Karpas-422 (cell line): ENCODE results near the gene FNIP1. TPM values are rescaled to one million over a fixed set of nuclear protein-coding genes. Genes with fewer than 3 reads are reported as not detected.

Source experiments
- DNase-seq: peaks from one replicate; pipeline ENCODE4 v3.0.0-alpha.2; 2015
- H2AFZ ChIP-seq: fragments of 200-600 bp; sonication (generic); 2 replicates; pipeline ENCODE4 v1.6.1; 2014; ENCODE audit warnings: antibody characterized with exemption, low read length, mixed read lengths
- H3K27ac ChIP-seq: fragments of 200-600 bp; sonication (generic); 2 replicates; pipeline ENCODE4 v1.5.1; 2014; ENCODE audit warnings: mild to moderate bottlenecking, low read length, moderate library complexity
- H3K27me3 ChIP-seq: fragments of 200-600 bp; sonication (generic); 2 replicates; pipeline ENCODE4 v1.6.1; 2014; ENCODE audit warnings: low read length, mixed read lengths
- H3K36me3 ChIP-seq: fragments of 200-600 bp; sonication (generic); 2 replicates; pipeline ENCODE4 v1.6.1; 2014; ENCODE audit warnings: low read length, mixed read lengths; ENCODE audit not compliant: insufficient read depth
- H3K4me1 ChIP-seq: fragments of 200-600 bp; sonication (generic); 2 replicates; pipeline ENCODE4 v1.6.1; 2014; ENCODE audit warnings: mild to moderate bottlenecking, low read length, mixed read lengths
- H3K4me2 ChIP-seq: fragments of 200-600 bp; sonication (generic); 2 replicates; pipeline ENCODE4 v1.6.1; 2014; ENCODE audit warnings: low read length, low read depth, mild to moderate bottlenecking; ENCODE audit not compliant: poor library complexity, severe bottlenecking
- H3K4me3 ChIP-seq: fragments of 200-600 bp; sonication (generic); 2 replicates; pipeline ENCODE4 v1.5.1; 2014; ENCODE audit warnings: mild to moderate bottlenecking, antibody characterized with exemption, low read length, mixed read lengths
- H3K79me2 ChIP-seq: fragments of 200-600 bp; sonication (generic); 2 replicates; pipeline ENCODE4 v1.6.1; 2014; ENCODE audit warnings: mild to moderate bottlenecking, low read length, mixed read lengths
- H3K9ac ChIP-seq: fragments of 200-600 bp; sonication (generic); 2 replicates; pipeline ENCODE4 v1.6.0; 2014; ENCODE audit warnings: low read length
- H3K9me2 ChIP-seq: fragments of 200-600 bp; sonication (generic), shearing (Covaris generic); replicated peaks from 2 replicates; pipeline ENCODE4 v1.6.0; 2014; ENCODE audit warnings: mild to moderate bottlenecking, low read length, moderate library complexity; ENCODE audit not compliant: insufficient read depth
- H3K9me3 ChIP-seq: fragments of 300-700, 200-600 bp; sonication (generic); 2 replicates; pipeline ENCODE4 v1.6.1; 2014; ENCODE audit warnings: low read length, mixed read lengths
- H4K20me1 ChIP-seq: fragments of 200-600 bp; sonication (generic); 2 replicates; pipeline ENCODE4 v1.6.1; 2014; ENCODE audit warnings: mild to moderate bottlenecking, antibody characterized with exemption, low read length, low read depth; ENCODE audit not compliant: insufficient read depth
- total RNA-seq: library from RNA; depleted of rRNA; stranded (reverse); fragments of >200 nt; shearing (Covaris generic); gene quantifications from 2 replicates; pipeline ENCODE4 v1.2.3, GENCODE V29; 2014; ENCODE audit warnings: low replicate concordance

The FNIP1 gene
- total RNA-seq, 1 experiment from 2014 or later: 56.2 TPM

DNA sequence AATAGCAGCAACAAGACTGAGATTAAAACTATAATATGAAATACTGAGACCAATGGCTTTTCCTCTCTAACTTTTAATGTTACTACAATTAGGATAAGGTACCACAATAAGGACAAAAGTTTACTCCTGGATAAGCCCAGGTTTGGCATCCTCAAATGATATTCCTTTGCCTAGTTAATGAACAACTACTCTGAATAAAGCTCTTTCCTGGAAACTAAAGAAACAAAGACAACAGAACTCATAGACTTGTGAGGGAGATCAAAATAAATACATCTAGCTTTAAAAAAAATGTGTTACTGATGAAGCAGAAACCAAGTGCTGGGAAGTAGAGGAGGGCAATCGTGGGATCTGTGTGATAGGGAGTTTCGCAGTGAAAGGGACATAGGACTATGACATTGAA, 142.5 kb downstream of the FNIP1 start:
- no peaks in the 10 kb centered on the region for H4K20me1 ChIP-seq
- peaks cover 26% of the 10 kb centered on the region for H3K36me3 ChIP-seq
- H2AFZ ChIP-seq: no peak overlapping the region
- peaks cover 10% of the 10 kb centered on the region for H3K4me1 ChIP-seq
- H3K4me3 ChIP-seq: no peak overlapping the region
- no peak for DNase-seq
- H3K9me2 ChIP-seq: no peaks in the 10 kb centered on the region
- no peak overlapping the region for H3K4me2 ChIP-seq
- H3K27me3 ChIP-seq: no peaks in the 10 kb centered on the region
- H3K9ac ChIP-seq: no peak overlapping the region
- H3K79me2 ChIP-seq: peaks cover 27% of the 10 kb centered on the region
- H3K27ac ChIP-seq: no peak overlapping the region
- no peaks in the 10 kb centered on the region; the same call in 1 of the 2 replicates for H3K9me3 ChIP-seq

DNA sequence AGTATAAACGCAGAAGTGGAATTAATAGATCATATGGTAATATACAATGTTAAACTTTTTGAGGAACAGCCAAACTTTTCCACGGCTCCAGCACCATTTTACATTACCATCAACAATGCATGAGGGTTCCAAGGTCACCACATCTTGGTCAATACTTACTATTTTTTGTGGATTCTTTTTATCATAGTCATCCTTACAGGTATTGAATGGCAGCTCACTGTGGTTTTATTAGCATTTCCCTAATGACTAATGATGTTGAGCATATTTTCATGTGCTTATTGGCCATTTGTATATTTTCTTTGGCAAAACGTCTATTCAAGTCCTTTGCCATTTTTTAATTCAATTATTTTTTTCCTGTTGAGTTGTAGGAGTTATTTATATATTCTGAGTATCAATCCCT, 147.7 kb downstream of the FNIP1 start:
- Histone ChIP-seq H3K9me3 (no peaks in the 10 kb centered on the region; the same call in 1 of the 2 replicates), H4K20me1 (no peaks in the 10 kb centered on the region), H3K4me2 (no peak overlapping the region), H3K36me3 (peaks cover 37% of the 10 kb centered on the region), H3K27ac (no peak overlapping the region), H3K4me1 (peaks cover 43% of the 10 kb centered on the region), H2AFZ (no peak overlapping the region), H3K4me3 (no peak overlapping the region), H3K9me2 (no peaks in the 10 kb centered on the region), H3K27me3 (no peaks in the 10 kb centered on the region), H3K9ac (no peak overlapping the region), H3K79me2 (peaks cover 24% of the 10 kb centered on the region)
- no peak for DNase-seq

- Histone ChIP-seq H3K27ac (peak overlapping the region; percentile 80), H4K20me1 (no peaks in the 10 kb centered on the region), H3K4me2 (peak overlapping the region; percentile 56), H3K4me3 (peak overlapping the region; percentile 22), H2AFZ (peak overlapping the region; percentile 4), H3K9me3 (no peaks in the 10 kb centered on the region; the same call in 1 of the 2 replicates), H3K79me2 (peaks cover 20% of the 10 kb centered on the region; the same call in 1 of the 2 replicates), H3K36me3 (peaks cover 37% of the 10 kb centered on the region), H3K4me1 (peaks cover 43% of the 10 kb centered on the region), H3K27me3 (no peaks in the 10 kb centered on the region), H3K9me2 (no peaks in the 10 kb centered on the region), H3K9ac (peak overlapping the region; percentile 14)
- peak; percentile 70 for DNase-seq
Measured at GRCh38 chr5:131647048-131647769, 149.6 kb downstream of the FNIP1 start.

GRCh38 chr5:131644822-131645221, 152.0 kb downstream of the FNIP1 start:
- Histone ChIP-seq H3K4me3 (no peak overlapping the region), H3K27ac (no peak overlapping the region), H3K79me2 (peaks cover 16% of the 10 kb centered on the region; the same call in 1 of the 2 replicates), H3K9me3 (no peaks in the 10 kb centered on the region), H3K9ac (no peak overlapping the region), H3K9me2 (no peaks in the 10 kb centered on the region), H4K20me1 (no peaks in the 10 kb centered on the region), H3K36me3 (peaks cover 18% of the 10 kb centered on the region), H3K4me1 (peaks cover 47% of the 10 kb centered on the region), H3K4me2 (no peak overlapping the region), H2AFZ (no peak overlapping the region), H3K27me3 (no peaks in the 10 kb centered on the region)
- no peak for DNase-seq

DNA sequence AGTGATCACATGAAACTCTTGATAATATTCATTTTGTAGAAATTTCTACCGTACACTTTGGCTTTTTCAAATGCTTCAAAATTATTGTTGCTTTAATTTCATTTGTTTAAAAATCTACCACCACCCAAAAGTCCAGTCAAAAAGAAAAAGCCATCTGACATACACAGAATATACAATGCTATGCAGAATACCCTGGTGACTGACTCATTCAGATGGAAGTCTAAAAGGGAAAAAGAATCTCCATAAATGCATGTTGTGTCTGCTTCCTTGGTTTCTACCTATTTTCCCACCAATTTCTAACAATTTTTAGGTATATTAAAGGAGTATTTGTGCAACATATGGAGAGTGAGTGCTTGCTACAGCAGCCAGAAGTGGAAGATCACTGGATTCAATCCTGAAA, 152.4 kb downstream of the FNIP1 start:
- peaks cover 16% of the 10 kb centered on the region; the same call in 1 of the 2 replicates for H3K36me3 ChIP-seq
- no peaks in the 10 kb centered on the region for H3K27me3 ChIP-seq
- H4K20me1 ChIP-seq: no peaks in the 10 kb centered on the region
- H3K9me3 ChIP-seq: no peaks in the 10 kb centered on the region
- no peak overlapping the region for H3K4me2 ChIP-seq
- H3K9me2 ChIP-seq: no peaks in the 10 kb centered on the region
- H3K9ac ChIP-seq: no peak overlapping the region
- H3K4me1 ChIP-seq: peaks cover 43% of the 10 kb centered on the region
- DNase-seq: no peak
- no peak overlapping the region for H3K4me3 ChIP-seq
- no peak overlapping the region for H3K27ac ChIP-seq
- no peak overlapping the region for H2AFZ ChIP-seq
- H3K79me2 ChIP-seq: peaks cover 16% of the 10 kb centered on the region; the same call in 1 of the 2 replicates

- Histone ChIP-seq H3K27me3 (no peaks in the 10 kb centered on the region), H3K27ac (no peak overlapping the region), H3K9me2 (no peaks in the 10 kb centered on the region), H3K4me3 (no peak overlapping the region), H3K79me2 (peaks cover 16% of the 10 kb centered on the region; the same call in 1 of the 2 replicates), H3K4me2 (no peak overlapping the region), H3K36me3 (peaks cover 16% of the 10 kb centered on the region; the same call in 1 of the 2 replicates), H3K4me1 (peaks cover 29% of the 10 kb centered on the region), H3K9ac (no peak overlapping the region), H2AFZ (no peak overlapping the region), H3K9me3 (no peaks in the 10 kb centered on the region), H4K20me1 (no peaks in the 10 kb centered on the region)
- DNase-seq: no peak
Measured at GRCh38 chr5:131641494-131641893, 155.3 kb downstream of the FNIP1 start.

DNA sequence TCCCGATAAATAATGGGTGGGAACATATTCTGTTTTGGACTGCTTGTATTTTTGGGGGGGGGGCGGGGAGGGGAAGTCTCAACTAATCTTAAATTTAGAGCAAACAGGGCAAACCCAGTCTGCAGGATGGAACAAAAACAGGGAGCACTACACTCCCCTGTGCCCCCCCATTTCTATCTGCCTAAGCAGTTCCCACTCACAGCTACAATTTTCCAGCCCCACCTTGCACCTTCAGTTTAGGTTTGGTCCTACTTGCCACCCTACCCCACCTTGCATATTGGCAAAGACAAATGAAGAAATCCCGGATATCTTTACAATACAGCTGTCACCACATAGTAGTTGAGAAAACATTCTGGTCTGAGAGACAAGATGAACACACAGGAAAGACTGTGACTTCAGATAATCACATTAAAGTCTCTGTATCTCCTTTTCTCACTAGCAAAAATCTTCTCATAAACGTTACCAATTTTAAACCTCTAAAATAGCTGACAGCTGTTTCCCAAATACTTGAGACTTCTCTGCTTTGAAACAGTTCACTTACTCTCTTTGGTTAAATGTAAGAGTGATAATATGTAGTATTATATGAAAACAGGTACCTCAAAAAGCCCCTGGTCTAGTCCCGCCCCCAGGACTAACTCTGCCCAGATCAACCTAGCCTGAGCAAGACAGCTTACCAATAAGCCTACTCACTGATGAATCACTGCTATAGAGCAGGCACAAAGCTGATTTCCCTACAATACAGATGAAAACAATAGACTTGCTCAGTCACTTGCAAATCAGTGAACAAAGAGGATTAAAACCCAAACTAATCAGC, 156.6 kb downstream of the FNIP1 start:
- Histone ChIP-seq H3K79me2 (peaks cover 11% of the 10 kb centered on the region; the same call in 1 of the 2 replicates), H3K4me1 (peaks cover 32% of the 10 kb centered on the region), H3K27ac (peak overlapping the region; percentile 21; the same call in 1 of the 2 replicates), H3K36me3 (peaks cover 10% of the 10 kb centered on the region; the same call in 1 of the 2 replicates), H2AFZ (no peak overlapping the region), H4K20me1 (no peaks in the 10 kb centered on the region), H3K9me2 (no peaks in the 10 kb centered on the region), H3K27me3 (no peaks in the 10 kb centered on the region), H3K4me3 (no peak overlapping the region), H3K9me3 (no peaks in the 10 kb centered on the region), H3K4me2 (no peak overlapping the region), H3K9ac (no peak overlapping the region)
- no peak for DNase-seq

GRCh38 chr5:131639148-131639547, 157.7 kb downstream of the FNIP1 start:
- H3K27ac ChIP-seq: peak overlapping the region; percentile 16; the same call in 1 of the 2 replicates

More at GRCh38 chr5:131639148-131639547, 157.7 kb downstream of the FNIP1 start:
- Histone ChIP-seq H2AFZ (no peak overlapping the region), H3K36me3 (peaks cover 3% of the 10 kb centered on the region; the same call in 1 of the 2 replicates), H3K9me3 (no peaks in the 10 kb centered on the region), H3K4me2 (no peak overlapping the region), H3K4me1 (peaks cover 32% of the 10 kb centered on the region), H3K27me3 (no peaks in the 10 kb centered on the region), H3K9ac (no peak overlapping the region), H3K79me2 (peaks cover 12% of the 10 kb centered on the region), H3K4me3 (no peak overlapping the region), H3K9me2 (no peaks in the 10 kb centered on the region), H4K20me1 (no peaks in the 10 kb centered on the region)
- no peak for DNase-seq
